Activated naive CD4-positive, alpha-beta T cell treated with anti-CD3 and anti-CD28 coated beads for 36 hours (primary cell): ENCODE results near the gene GNRHR. TPM values are rescaled to one million over a fixed set of nuclear protein-coding genes. Genes with fewer than 3 reads are reported as not detected.
A peak's percentile ranks its signal among the peaks of the same experiment; 100 is the strongest.
"Not testable (repeated sequence)": the region's sequence is repeated elsewhere in the genome, so short reads cannot be mapped to it uniquely, and the experiment has no call there.

Experiments used
- CTCF ChIA-PET: fragments of 350-600 bp; sonication (Branson Sonifier 250); formaldehyde crosslinking; loops from one replicate; lab custom pipeline; 2021; ENCODE audit warnings: antibody characterized with exemption; lab: Charles Lee
- DNase-seq: peaks from one replicate; pipeline ENCODE4 v3.0.0-alpha.2; 2020
- H3K27ac Mint-ChIP-seq: one replicate; pipeline ENCODE4 v1.8.0; 2021; ENCODE audit warnings: mild to moderate bottlenecking, mixed read lengths
- H3K27me3 Mint-ChIP-seq: one replicate; pipeline ENCODE4 v1.8.0; 2021; ENCODE audit warnings: low read depth, mixed read lengths
- H3K36me3 Mint-ChIP-seq: one replicate; pipeline ENCODE4 v1.8.0; 2021; ENCODE audit warnings: low read depth, mixed read lengths
- H3K4me1 Mint-ChIP-seq: one replicate; pipeline ENCODE4 v1.8.0; 2021; ENCODE audit warnings: low read depth, mixed read lengths
- H3K4me3 Mint-ChIP-seq: one replicate; pipeline ENCODE4 v1.8.0; 2021; ENCODE audit warnings: mild to moderate bottlenecking, moderate library complexity, mixed read lengths
- H3K9me3 Mint-ChIP-seq: one replicate; pipeline ENCODE4 v1.8.0; 2021; ENCODE audit warnings: mixed read lengths
- intact Hi-C: fragments of 100-400 bp; cut with micrococcal nuclease; formaldehyde crosslinking; loops from one replicate; pipeline ENCODE4 v1.15.1; 2023
- total RNA-seq, 2 experiments: library from RNA; stranded (reverse); gene quantifications; one replicate each; pipeline ENCODE4 v1.2.3, GENCODE V29; 2021

The GNRHR gene
- total RNA-seq, 2 experiments from 2014 or later, result not detected

- no peaks in the 10 kb centered on the region for H3K27me3 Mint-ChIP-seq
- intact Hi-C loops, result no loop called here
- H3K4me1 Mint-ChIP-seq, result no peaks in the 10 kb centered on the region
- DNase-seq, result no peak
- no peaks in the 10 kb centered on the region for H3K36me3 Mint-ChIP-seq
- H3K27ac Mint-ChIP-seq, result no peak overlapping the region
- CTCF ChIA-PET, result interaction anchor here (0.6 to 1.1 kb wide), 2 partner anchors 14 to 60 kb away, joined by 3 to 5 read pairs; no protein-coding TSS in a partner anchor
- H3K4me3 Mint-ChIP-seq, result no peak overlapping the region
- H3K9me3 Mint-ChIP-seq, result no peaks in the 10 kb centered on the region
Observed at GRCh38 chr4:67755974-67756373, 1.8 kb upstream of the GNRHR start.

GRCh38 chr4:67751260-67751659 is 2.9 kb downstream of the GNRHR start:
- no peak overlapping the region for H3K4me3 Mint-ChIP-seq
- H3K36me3 Mint-ChIP-seq, result no peaks in the 10 kb centered on the region
- peaks cover 12% of the 10 kb centered on the region for H3K4me1 Mint-ChIP-seq
- intact Hi-C loops, result no loop called here
- DNase-seq, result no peak
- CTCF ChIA-PET, result no interaction called here
- H3K27me3 Mint-ChIP-seq, result no peaks in the 10 kb centered on the region
- no peak overlapping the region for H3K27ac Mint-ChIP-seq
- no peaks in the 10 kb centered on the region for H3K9me3 Mint-ChIP-seq

- no peaks in the 10 kb centered on the region for H3K27me3 Mint-ChIP-seq
- intact Hi-C loops, result no loop called here
- H3K36me3 Mint-ChIP-seq, result no peaks in the 10 kb centered on the region
- CTCF ChIA-PET, result interaction anchor here (0.6 to 0.9 kb wide), 2 partner anchors 425 to 570 kb away, joined by 3 read pairs; no protein-coding TSS in a partner anchor
- H3K4me3 Mint-ChIP-seq, result no peak overlapping the region
- DNase-seq, result no peak
- peaks cover 12% of the 10 kb centered on the region for H3K4me1 Mint-ChIP-seq
- H3K27ac Mint-ChIP-seq, result no peak overlapping the region
- H3K9me3 Mint-ChIP-seq, result no peaks in the 10 kb centered on the region
Observed at GRCh38 chr4:67750691-67751090, 3.5 kb downstream of the GNRHR start.

GRCh38 chr4:67749286-67749685 is 4.9 kb downstream of the GNRHR start:
- Mint-ChIP-seq H3K9me3 (no peaks in the 10 kb centered on the region), H3K27ac (no peak overlapping the region), H3K4me1 (peaks cover 12% of the 10 kb centered on the region), H3K36me3 (no peaks in the 10 kb centered on the region), H3K27me3 (no peaks in the 10 kb centered on the region), H3K4me3 (no peak overlapping the region)
- CTCF ChIA-PET, result interaction anchor here (0.6 to 1.8 kb wide), 3 partner anchors 10 to 161 kb away, joined by 3 to 11 read pairs (median 6); no protein-coding TSS in a partner anchor
- DNase-seq, result no peak
- intact Hi-C loops, result loop anchor here (10.0 kb wide), 1 partner anchor 496 kb away; the partner anchor contains the start of gene TMPRSS11B

- H3K4me1 Mint-ChIP-seq, result peaks cover 17% of the 10 kb centered on the region
- H3K9me3 Mint-ChIP-seq, result no peaks in the 10 kb centered on the region
- intact Hi-C loops, result loop anchor here (1.0 to 10.0 kb wide), 9 partner anchors 15 to 498 kb away; partner anchors contain the start of genes TMPRSS11B and UBA6
- peak; percentile 5 for DNase-seq
- no peaks in the 10 kb centered on the region for H3K36me3 Mint-ChIP-seq
- H3K27ac Mint-ChIP-seq, result peak overlapping the region; percentile 73
- CTCF ChIA-PET, result interaction anchor here (0.6 to 2.6 kb wide), 26 partner anchors 8 to 427 kb away, joined by 3 to 20 read pairs (median 4); partner anchors contain the start of gene UBA6
- peak overlapping the region; percentile 1 for H3K4me3 Mint-ChIP-seq
- H3K27me3 Mint-ChIP-seq, result no peaks in the 10 kb centered on the region
Observed at GRCh38 chr4:67746797-67747495, 7.2 kb downstream of the GNRHR start.

GRCh38 chr4:67744561-67745283 is 9.5 kb downstream of the GNRHR start:
- Mint-ChIP-seq H3K9me3 (no peaks in the 10 kb centered on the region), H3K36me3 (peaks cover 1% of the 10 kb centered on the region), H3K27ac (no peak overlapping the region), H3K4me3 (no peak overlapping the region), H3K27me3 (no peaks in the 10 kb centered on the region), H3K4me1 (peaks cover 17% of the 10 kb centered on the region)
- CTCF ChIA-PET, result interaction anchor here (1.6 kb wide), 1 partner anchor 166 kb away, joined by 7 read pairs; no protein-coding TSS in a partner anchor
- intact Hi-C loops, result loop anchor here (10.0 kb wide), 1 partner anchor 500 kb away; the partner anchor contains the start of gene TMPRSS11B
- no peak for DNase-seq

GRCh38 chr4:67743194-67743593 is 11.0 kb downstream of the GNRHR start:
- no peaks in the 10 kb centered on the region for H3K9me3 Mint-ChIP-seq
- CTCF ChIA-PET, result no interaction called here
- intact Hi-C loops, result loop anchor here (10.0 kb wide), 1 partner anchor 502 kb away; the partner anchor contains the start of gene TMPRSS11B
- peaks cover 1% of the 10 kb centered on the region for H3K36me3 Mint-ChIP-seq
- peaks cover 17% of the 10 kb centered on the region for H3K4me1 Mint-ChIP-seq
- H3K4me3 Mint-ChIP-seq, result no peak overlapping the region
- no peaks in the 10 kb centered on the region for H3K27me3 Mint-ChIP-seq
- no peak for DNase-seq
- no peak overlapping the region for H3K27ac Mint-ChIP-seq

GRCh38 chr4:67736262-67736661 is 17.9 kb downstream of the GNRHR start:
- no peaks in the 10 kb centered on the region for H3K27me3 Mint-ChIP-seq
- H3K36me3 Mint-ChIP-seq, result peaks cover 6% of the 10 kb centered on the region
- intact Hi-C loops, result no loop called here
- DNase-seq, result no peak
- H3K4me3 Mint-ChIP-seq, result no peak overlapping the region
- no peak overlapping the region for H3K27ac Mint-ChIP-seq
- CTCF ChIA-PET, result interaction anchor here (1.4 kb wide), 1 partner anchor 10 kb away, joined by 5 read pairs; no protein-coding TSS in a partner anchor
- no peaks in the 10 kb centered on the region for H3K9me3 Mint-ChIP-seq
- no peaks in the 10 kb centered on the region for H3K4me1 Mint-ChIP-seq

- CTCF ChIA-PET, result interaction anchor here (1.1 kb wide), 1 partner anchor 14 kb away, joined by 3 read pairs; no protein-coding TSS in a partner anchor
- no peak for DNase-seq
- H3K4me3 Mint-ChIP-seq, result no peak overlapping the region
- intact Hi-C loops, result no loop called here
- H3K9me3 Mint-ChIP-seq, result no peaks in the 10 kb centered on the region
- no peaks in the 10 kb centered on the region for H3K4me1 Mint-ChIP-seq
- no peaks in the 10 kb centered on the region for H3K27me3 Mint-ChIP-seq
- H3K36me3 Mint-ChIP-seq, result peaks cover 6% of the 10 kb centered on the region
- no peak overlapping the region for H3K27ac Mint-ChIP-seq
Observed at GRCh38 chr4:67735325-67735724, 18.9 kb downstream of the GNRHR start.

- DNase-seq, CTCF ChIA-PET, H3K9me3 Mint-ChIP-seq, H3K4me3 Mint-ChIP-seq, H3K27ac Mint-ChIP-seq, H3K27me3 Mint-ChIP-seq, H3K4me1 Mint-ChIP-seq, intact Hi-C loops: not testable (repeated sequence)
- H3K36me3 Mint-ChIP-seq, result peaks cover 21% of the 10 kb centered on the region
Observed at GRCh38 chr4:67730511-67730910, 23.7 kb downstream of the GNRHR start.

- H3K4me3 Mint-ChIP-seq, result no peak overlapping the region
- peaks cover 2% of the 10 kb centered on the region for H3K9me3 Mint-ChIP-seq
- H3K36me3 Mint-ChIP-seq, result peaks cover 21% of the 10 kb centered on the region
- no peaks in the 10 kb centered on the region for H3K27me3 Mint-ChIP-seq
- H3K27ac Mint-ChIP-seq, result no peak overlapping the region
- CTCF ChIA-PET, result interaction anchor here (2.2 kb wide), 1 partner anchor 19 kb away, joined by 9 read pairs; no protein-coding TSS in a partner anchor
- no peak for DNase-seq
- intact Hi-C loops, result no loop called here
- H3K4me1 Mint-ChIP-seq, result peaks cover 6% of the 10 kb centered on the region
Observed at GRCh38 chr4:67727124-67727850, 26.9 kb downstream of the GNRHR start.
